KG1 (cell line): ENCODE results near the gene CELA3B.
"Not testable (repeated sequence)": the region's sequence is repeated elsewhere in the genome, so short reads cannot be mapped to it uniquely, and the experiment has no call there.

ENCODE experiments used
- DNase-seq: peaks from one replicate; lab custom pipeline; 2025; lab: John Stamatoyannopoulos, UW

The CELA3B gene, protein sequence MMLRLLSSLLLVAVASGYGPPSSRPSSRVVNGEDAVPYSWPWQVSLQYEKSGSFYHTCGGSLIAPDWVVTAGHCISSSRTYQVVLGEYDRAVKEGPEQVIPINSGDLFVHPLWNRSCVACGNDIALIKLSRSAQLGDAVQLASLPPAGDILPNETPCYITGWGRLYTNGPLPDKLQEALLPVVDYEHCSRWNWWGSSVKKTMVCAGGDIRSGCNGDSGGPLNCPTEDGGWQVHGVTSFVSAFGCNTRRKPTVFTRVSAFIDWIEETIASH

DNA sequence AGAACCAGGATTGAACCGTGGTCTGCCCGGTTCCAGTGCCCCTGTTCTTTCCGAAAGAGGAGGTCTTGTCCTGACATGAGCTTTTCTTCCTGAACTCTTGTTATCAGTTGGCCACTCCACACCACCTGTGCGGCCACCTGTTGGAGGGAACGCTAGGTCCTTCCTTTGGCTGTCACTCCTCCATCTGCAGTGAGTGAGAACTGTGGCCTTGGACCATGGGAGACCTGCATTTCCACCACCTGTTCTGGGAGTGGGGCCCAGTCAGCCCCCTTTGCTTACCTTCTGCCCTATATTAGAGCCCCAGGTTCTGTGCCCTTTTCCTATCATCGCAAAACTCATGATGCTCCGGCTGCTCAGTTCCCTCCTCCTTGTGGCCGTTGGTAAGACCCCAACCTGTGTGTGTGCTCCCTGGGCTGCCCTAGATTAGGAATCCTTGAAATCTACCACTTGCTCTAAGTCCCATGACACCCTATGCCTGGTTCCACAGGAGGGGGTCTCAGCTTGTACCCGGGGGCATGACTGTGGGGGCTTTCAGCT lies at the start of gene CELA3B:
CELA3B (plus strand) TSS at position 320 of the 537 bp plus-strand sequence; CDS start at position 338, 18 bp downstream.
- DNase-seq, result not testable (repeated sequence)

DNA sequence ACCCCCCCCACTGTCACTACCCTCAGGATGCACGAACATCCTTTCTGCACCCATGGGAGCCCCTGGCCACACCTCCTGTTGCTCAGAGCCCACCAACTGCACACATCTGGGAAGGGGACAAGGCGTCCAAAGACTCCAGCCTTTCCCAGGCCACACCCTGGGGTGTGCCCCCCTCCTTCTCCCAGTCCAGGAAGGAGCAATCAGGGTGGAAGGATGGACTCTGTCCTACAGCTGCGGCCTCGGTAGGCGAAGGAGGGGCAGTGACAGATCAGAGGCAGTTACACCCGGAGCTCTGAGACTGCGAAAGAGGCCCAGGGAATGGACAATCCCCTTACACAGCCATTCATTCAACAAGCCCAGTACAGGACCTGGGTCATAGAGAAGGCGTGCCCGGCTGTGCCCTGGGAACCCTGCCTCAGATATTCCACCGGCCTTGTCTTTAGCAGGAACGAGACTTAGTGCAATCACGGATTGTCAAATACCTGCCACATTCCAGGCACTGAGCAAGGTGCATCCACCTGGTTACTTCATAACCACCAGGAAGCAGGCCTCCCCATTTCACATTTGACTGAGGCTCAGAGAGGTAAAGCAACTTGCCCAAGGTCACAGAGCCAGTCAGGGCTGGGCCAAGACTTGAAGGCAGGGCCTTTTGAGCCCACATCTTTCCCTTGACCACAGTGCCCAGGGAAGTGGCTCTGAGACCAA lies 49.1 kb upstream of the CELA3B start:
- DNase-seq, result no peak

DNA sequence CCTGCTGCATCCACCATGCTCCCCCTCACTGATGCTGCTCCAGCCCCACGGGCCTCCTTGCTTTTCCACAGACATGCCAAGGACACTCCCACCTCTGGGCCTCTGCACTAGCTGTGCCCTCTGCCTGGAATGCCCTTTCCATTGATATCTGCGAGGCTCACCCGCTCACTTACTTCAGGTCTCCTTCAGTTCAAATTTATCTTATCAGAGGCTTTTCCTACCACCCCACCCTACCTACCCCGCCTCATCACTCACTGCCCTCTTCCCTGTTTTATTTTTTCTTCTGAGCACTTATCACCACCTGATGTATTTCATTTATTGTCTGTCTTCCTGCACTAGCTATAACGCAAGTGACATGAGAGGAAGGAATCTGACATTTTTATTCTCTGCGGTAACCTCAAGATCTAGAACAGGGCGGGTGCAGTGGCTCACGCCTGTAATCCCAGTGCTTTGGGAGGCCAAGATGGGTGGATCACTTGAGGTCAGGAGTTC lies 46.7 kb upstream of the CELA3B start:
- DNase-seq, result no peak

DNA sequence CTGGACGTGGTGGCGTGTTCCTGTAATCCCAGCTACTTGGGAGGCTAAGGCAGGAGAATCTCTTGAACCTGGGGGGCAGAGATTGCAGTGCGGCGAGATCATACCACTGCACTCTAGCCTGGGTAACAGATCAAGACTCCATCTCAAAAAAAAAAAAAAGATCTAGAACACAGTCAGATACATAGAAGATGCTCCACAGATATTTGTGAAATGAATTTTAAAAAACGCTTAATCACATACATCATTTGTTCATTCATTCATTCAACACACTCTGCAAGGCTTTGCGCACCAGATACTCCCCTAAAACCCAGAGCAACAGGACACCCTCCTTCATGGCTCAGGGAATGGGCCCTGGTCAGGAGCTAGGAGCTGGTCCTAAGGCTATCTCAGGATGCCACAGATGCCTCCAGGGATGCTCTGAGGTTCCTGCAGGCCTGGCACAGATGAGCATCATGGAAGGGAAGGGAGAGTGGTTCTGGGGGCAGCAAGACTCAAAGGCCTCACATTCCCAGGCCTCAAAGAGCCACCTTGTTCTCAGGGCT lies 46.1 kb upstream of the CELA3B start:
- DNase-seq, result no peak

DNA sequence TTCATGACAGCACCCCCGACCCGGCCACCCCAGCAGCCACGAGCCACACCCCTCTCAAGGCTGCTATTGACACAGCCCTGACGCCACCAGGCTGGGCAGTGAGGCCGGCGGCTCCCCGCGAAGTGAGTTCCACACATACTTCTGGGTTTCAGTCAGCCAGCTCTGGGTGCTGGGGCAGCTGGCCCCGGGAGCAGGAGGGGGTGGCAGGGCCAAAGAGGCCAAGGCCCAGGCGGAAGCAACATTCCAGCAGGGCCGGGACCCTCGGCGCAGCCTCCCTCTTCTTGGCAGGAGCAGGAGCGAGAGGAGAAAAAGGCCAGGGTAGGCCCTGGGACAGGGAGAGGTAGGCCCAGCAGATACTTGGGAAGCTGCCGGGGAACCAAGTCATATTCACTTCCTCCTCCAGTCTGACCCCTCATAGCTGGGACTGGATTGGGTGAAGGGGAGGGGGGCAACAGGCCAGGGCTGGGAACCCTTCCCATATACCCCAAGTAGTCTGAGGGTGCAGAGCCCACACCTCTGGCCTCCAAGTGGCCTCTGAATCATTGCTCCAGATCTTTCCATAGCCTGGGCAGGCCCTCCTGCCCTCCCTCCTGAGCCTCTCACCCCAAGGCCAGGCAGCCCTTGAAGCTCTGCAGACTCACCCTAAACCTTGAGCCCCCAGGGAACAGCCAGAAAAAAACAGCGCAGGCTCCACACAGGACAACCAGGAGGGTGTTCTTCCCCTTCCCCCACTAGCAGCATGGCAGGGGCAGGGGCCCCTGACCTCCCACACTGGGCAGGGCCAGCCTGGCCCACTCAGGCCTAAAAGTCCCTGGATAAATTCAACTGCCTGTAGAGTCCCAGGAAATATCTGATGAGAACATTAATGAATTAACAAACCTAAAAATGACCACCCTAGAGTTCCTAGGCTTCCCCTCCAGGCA lies 45.4 kb upstream of the CELA3B start:
- DNase-seq, result no peak

DNA sequence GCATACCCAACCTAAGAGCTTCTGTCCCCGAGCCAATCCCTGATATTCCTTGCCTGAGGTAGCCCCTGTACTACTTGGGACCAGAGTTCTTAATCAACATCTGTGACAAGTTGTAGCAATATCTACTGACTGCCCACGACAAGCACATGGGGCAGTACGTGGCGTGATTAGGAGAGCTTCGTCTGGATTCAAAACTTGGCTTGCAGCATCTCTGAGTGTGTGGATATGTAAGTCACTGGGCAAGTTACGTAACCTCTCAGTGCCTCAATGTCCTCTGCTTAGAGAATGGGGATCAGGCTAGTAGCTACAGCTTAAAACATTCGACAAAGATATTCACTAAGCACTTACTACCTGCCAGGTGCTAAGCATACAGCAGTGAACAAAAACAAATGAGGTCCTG lies 44.7 kb upstream of the CELA3B start:
- DNase-seq, result no peak

DNA sequence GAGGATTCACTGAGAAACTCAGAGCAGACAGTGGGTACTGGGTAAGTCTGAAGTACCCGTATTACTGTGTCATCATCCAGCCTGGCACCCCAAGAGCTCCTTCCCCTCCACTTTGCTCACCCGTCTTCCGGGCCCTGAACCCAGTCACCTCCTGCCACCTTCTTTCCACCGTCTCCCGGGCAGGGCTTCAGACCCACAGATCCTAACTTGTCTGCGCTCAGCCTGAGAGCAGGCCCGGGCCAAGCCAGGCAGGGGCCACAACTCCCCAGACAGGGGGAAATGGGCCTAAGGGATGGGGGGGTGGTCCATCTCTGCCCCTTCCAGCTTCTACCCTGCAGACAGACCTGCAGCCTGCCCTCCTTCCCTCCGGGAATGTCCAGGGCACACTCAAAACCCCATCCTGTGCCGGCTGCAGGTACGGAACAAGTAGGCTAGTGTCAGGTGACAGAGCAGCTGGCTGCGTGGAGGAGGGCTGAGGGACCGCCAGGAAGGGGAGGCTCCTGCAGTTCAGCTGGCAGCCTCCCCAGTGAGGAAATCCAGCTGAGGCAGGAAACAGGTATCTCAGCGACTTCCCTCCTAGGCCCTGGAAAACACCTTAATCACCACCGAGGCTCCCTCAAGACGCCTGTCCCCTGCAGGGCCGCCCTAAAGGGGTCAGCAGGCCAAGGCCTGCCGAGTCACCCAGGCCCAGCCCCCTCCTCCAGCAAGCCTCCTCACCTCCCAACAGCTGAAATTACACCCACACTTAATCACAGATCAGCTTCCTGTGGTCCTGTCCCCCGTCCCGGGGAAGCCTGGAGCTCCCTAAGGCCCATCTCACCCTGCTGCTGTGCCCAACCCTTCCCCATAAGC lies 43.2 kb upstream of the CELA3B start:
- DNase-seq, result no peak

DNA sequence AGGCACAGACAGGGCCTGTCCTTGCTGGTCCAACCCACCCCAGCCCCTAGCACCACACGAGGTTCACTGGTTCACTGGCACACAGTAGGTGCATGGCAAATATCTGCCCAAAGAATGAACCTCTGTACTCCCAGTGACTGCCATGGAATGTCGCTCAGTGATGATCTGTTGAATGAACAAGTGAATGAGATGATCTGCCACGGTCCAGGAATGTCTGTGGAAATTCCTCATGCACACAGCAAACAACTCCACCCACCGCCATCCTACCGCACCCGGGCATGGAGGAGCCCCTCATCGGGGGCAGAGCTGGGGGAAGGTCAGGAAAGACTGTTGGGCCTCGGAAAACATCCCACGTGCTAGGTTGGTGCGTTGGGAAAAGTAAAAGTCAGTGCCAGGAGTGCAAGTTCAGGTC lies 41.4 kb upstream of the CELA3B start:
- DNase-seq, result no peak

DNA sequence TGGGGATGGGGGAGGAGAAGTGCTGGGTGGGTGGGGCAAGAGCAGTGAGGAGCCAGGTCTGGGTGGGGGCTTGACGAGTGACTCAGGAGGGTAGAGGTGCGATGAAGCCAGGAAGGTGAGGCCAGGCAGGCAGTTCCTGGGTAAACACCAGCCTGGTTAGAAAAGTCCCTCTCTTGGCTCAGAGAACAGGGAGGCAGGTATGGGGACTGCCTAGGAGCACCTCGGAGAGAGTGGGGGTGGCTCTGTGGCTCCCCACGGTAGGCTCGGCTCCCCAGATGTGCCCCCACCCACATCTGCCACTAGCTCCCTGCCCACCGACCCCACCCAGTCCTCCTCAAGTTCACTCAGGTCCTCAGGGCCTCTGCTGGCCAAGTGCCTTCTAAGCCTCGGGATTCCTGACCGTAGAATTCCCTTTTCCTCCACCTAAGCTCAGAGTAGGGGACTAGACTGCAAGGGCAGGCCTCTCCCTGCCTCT lies 40.9 kb upstream of the CELA3B start:
- no peak for DNase-seq

DNA sequence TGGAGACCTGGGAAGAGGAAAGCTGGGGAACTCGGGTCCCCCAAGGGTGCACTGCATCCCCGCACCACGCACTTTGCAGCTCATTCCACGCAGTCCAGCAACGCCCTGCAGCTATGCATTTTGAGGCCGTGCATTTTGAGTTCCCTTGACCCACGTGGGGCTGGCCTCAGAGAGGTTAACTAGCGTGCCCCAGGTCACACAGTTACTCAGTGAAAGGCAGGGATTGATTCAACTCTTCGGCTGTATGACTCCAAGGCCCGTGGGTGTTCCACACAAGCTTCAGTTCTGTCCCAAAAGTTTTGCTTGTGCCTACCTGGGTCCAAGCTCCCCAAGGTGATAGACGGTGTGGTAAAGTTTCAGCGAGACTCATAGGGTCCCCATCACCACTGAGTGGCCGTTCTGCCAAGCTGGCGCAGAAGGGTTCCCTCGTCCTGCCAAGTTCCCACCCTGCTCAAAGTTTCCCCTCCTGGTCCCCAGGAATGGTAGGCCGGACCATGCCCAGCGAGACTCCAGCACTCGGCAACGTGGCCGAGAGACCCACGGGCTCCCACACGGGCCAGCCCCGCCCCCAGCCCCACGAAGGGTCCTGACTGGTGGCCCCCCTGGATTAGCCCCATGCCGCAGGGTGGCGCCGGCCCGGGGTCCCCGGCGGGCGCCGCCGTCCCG lies 40.3 kb upstream of the CELA3B start:
- DNase-seq, result no peak

DNA sequence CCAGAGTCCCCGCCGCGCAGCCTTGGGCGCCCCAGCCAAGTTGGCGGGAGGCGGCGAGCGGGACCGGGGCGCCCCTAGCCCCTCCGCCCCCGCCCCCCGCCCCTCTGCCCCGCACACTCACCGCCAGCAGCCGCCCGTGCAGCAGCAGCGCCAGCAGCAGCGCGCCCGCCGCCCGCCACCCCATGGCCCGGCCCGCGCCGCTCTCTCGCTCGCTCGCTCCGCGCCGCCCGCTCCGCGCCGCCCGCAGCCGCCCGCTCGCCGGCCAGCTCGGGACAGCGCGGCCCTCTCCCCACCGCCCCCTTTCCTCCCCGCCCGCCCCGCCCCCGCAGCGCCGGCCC lies 39.8 kb upstream of the CELA3B start, which contains the start of gene HSPG2:
HSPG2 (minus strand) TSS at position 277 of the 338 bp plus-strand sequence; CDS start at position 184, 93 bp downstream.
- DNase-seq, result no peak

DNA sequence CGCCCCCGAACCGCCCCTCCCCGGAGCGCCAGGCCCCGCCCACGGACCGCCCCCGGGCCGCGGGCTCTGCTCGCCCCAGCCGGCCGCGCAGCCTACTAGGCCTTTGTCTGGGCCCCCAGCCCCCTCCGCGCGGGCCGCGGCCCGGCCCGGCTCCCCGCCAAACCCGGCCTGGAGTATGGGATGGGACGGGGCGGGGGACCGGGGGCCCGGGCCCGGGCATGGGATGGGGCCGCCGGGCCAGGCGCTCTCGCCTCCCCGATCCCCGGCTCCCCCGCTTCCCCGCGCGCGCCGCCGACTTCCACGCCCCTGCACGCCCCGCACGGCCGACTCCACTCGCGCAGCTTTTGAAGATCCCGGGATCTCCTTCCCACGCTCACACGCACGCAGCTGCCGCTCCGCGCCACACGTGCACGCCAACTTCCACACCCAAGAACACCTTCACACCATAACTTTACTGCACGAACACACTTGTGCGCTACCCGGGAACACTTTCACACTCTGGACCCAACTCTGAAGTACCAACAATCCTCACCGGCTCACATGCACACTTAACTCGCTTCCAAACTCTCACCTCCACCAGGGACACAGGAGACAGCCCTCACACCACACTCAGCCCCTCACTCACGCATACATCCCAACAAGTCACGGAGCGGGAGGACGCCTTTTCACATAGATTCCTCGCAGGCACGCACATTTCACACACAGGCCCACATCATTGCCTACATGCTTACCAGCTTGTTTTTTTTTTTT lies 39.3 kb upstream of the CELA3B start:
- no peak for DNase-seq

DNA sequence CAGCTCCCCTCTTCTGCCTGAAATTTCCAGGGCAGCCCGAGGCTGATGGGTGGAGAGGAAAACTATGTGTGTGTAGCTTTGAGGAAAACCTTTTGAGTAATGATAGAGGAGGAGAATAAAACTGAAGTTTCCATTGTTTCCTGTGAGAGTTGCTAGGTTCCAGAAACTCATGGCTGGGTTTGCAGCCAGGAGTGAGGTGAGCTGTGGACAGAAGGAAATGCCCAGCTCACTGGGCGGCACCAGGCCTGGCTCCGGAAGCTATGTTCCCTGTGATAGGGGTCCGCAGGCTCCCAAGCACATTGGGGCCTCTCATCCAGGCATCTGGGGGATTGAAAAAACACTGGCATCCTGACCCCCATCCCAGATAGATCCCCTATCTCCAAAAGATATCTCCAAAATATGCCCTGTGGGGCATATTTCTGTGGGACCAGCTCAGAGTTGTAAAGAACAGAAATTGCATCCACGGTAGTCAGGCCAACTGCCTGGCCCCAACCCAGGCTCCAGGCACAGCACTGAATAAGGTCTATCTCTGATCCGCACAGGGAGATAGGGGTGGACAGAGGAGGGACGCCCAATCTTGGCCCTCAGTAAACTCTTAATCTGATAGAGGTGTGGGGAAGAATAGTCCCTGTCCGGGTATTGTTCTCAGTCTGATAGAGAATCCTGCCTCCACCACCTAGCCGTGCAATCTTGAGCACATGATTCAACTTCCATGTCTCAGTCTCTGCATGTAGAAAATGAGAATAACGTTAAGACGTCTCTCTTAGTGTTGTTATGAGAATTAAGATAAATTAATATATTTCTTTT lies 37.9 kb upstream of the CELA3B start:
- no peak for DNase-seq

DNA sequence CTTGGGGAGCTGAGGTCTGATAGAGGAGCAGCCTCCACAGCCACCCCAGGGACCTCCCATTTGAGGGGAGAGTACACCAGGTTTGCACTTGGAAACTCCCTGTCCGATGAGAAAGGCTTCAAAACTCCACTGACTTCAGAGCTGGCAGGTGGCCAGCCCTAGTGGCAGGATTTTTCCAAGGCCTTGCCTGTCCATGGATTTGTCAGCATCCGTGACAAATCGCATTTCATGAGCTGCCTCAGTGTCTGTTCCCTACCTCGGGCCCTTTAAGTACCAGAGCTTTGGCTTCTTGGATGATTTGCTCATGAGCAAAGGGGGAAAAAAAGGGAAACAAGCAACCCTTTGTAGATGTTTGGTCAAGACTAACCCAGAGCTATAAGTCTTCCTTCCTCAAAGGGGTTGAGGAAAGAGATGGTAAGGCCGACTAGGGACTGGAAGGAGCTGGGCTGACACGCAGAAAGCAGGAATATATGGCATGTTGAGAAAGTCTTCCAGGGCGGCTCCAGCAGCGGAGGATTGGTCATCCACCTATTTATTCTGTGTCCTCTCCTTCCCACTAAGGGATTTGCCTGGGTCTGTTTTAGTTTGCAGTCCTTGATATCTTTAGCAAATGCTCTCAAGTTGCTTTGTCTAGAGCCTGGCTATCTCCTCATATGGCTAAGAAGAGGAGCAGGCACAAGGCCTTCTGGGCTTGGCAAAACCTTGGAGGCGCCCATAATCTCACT lies 37.0 kb upstream of the CELA3B start:
- DNase-seq, result no peak

DNA sequence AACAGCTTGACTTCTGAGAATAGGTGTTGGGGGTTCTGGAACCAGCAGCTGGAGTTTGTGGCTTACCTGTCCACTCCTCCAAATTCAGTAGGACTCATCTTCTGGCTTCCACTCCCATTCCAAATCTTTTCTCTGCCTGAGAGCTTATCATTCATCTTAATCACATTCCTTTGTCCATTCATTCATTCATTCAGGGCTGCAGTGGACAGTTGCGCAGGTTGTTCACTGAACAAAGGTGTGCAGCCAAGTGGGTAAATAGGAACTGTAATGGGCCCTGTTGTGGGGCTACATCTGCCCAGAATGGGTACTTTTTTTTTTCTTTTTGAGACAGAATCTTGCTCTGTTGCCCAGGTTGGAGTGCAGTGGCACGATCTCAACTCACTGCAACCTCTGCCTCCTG lies 36.3 kb upstream of the CELA3B start:
- no peak for DNase-seq

DNA sequence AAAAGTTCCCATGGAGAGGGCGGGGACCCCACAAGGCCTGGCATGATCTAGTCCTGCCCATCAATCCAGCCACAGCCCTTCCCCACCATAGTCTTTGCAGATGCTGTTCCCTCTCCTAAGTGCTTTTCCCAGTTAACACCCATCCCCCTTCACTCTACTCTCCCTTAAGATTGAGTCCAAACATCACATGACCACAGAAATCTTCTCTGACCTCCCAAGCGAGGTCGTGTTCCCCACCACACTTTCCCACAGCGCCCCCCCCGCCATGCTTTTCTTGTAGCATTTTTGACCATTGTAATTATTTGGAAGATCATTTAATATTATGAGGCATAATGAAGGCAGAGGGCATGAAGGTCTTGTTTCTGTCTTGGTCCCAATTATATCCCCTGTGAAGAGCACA lies 35.5 kb upstream of the CELA3B start:
- DNase-seq, result no peak

DNA sequence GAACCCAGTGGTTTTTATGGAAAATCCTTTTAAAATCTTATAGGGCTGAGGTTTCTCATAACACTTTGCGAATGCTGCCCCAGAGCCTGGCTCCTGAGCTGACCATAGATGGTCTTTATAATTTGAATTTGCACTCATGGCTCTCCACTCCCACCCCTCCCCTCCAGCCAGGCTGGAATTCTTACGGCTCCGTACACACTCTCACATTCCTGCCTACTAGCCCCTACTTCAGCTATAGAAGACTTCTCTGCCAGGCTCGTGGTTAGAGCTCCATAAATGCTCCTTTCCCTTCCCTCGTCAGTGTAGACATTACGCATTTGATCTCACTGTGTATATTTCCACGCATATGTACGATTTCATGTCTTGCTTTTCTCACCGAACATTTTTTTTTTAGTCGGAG lies 34.4 kb upstream of the CELA3B start:
- no peak for DNase-seq
